K562 (cell line): ENCODE measurements around the gene SERGEF. TPM values are rescaled to one million over a fixed set of nuclear protein-coding genes. Genes with fewer than 3 reads are reported as not detected.

Experiments used
- ATAC-seq: fragments of 200-7000 bp; cut with Tn5 transposase; 3 replicates; pipeline ENCODE4 v1.9.1; 2020; ENCODE audit warnings: moderate library complexity
- BruUV-seq: library from RNA; stranded (reverse); fragments of 400-500 nt; replicated peaks from 2 replicates; lab custom pipeline; 2021; lab: Mats Ljungman, UMichigan
- CTCF ChIA-PET: fragments of 300-600 bp; formaldehyde crosslinking; extraction: SDS; loops from one replicate; lab custom pipeline; 2021; ENCODE audit warnings: low intra/inter-chr PET ratio; lab: Yijun Ruan, JAX
- POLR2A ChIA-PET: fragments of 300-600, 350-650 bp; sonication (Branson Sonifier 250); formaldehyde crosslinking; extraction: SDS; loops from one replicate; lab custom pipeline; 2021; ENCODE audit warnings: antibody characterized with exemption, inconsistent platforms; lab: Yijun Ruan, JAX
- DNase-seq, 4 experiments: peaks; one replicate each; pipeline versions ENCODE4 v3.0.0 to v3.0.0-alpha.2; 2011 to 2018; ENCODE audit warnings: low spot score in 3 of 4, mixed read lengths in 3 of 4; ENCODE audit errors: extremely low read depth in 1 of 4
- FAIRE-seq: peaks from 2 replicates; lab custom pipeline; 2011; peaks lifted over from hg19 to GRCh38; lab: Jason Lieb, UNC
- H2AFZ ChIP-seq: 2 replicates; pipeline ENCODE4 v1.6.0; 2011; ENCODE audit warnings: low read depth, low read length, control low read depth, inconsistent platforms
- H3K27ac ChIP-seq: fragments of 200-600 bp; 3 replicates; pipeline ENCODE4 v1.8.0; 2011; ENCODE audit warnings: low read depth, mild to moderate bottlenecking, control low read depth, inconsistent platforms, low read length, moderate library complexity, mixed read lengths; ENCODE audit errors: extremely low read depth
- H3K27me3 ChIP-seq, 2 experiments: fragments of 300-600 bp in 1 of 2; 2 replicates in 1 of 2; 3 replicates in 1 of 2; pipeline versions ENCODE4 v1.6.0 to v1.8.0; 2011; ENCODE audit warnings: inconsistent platforms in 2 of 2, low read length in 2 of 2, mild to moderate bottlenecking in 1 of 2, mixed read lengths in 1 of 2, moderate library complexity in 1 of 2; ENCODE audit not compliant: control insufficient read depth in 2 of 2, insufficient read depth in 2 of 2
- H3K36me3 ChIP-seq: fragments of 300-600 bp; 3 replicates; pipeline ENCODE4 v1.8.0; 2011; ENCODE audit warnings: mild to moderate bottlenecking, low read length, inconsistent platforms; ENCODE audit not compliant: control insufficient read depth, insufficient read depth
- H3K4me1 ChIP-seq, 2 experiments: fragments of 200-600 bp in 1 of 2; replicated peaks in 1 of 2; 2 replicates in 1 of 2; 3 replicates in 1 of 2; pipeline versions ENCODE4 v1.5.1 to v1.8.0; 2011; ENCODE audit warnings: inconsistent platforms in 2 of 2, low read length in 2 of 2, mild to moderate bottlenecking in 1 of 2, mixed read lengths in 1 of 2, moderate library complexity in 1 of 2; ENCODE audit not compliant: control insufficient read depth in 2 of 2, insufficient read depth in 2 of 2
- H3K4me2 ChIP-seq: 2 replicates; pipeline ENCODE4 v1.6.1; 2011; ENCODE audit warnings: low read length, control low read depth, inconsistent platforms, mixed read lengths; ENCODE audit not compliant: insufficient read depth
- H3K4me3 ChIP-seq: fragments of 200-600 bp; sonication (generic), shearing (Covaris generic); 2 replicates; pipeline ENCODE4 v1.5.1; 2016; ENCODE audit warnings: control low read depth, inconsistent platforms
- H3K79me2 ChIP-seq: fragments of 200-600 bp; 3 replicates; pipeline ENCODE4 v1.8.0; 2011; ENCODE audit warnings: low read length, inconsistent platforms; ENCODE audit not compliant: control insufficient read depth, insufficient read depth
- H3K9ac ChIP-seq, 2 experiments: 2 replicates each; pipeline versions ENCODE4 v1.6.0 to v1.6.1; 2011; ENCODE audit warnings: low read depth in 2 of 2, low read length in 2 of 2, control low read depth in 1 of 2, inconsistent platforms in 1 of 2, mild to moderate bottlenecking in 1 of 2, mixed read lengths in 1 of 2; ENCODE audit not compliant: insufficient read depth in 1 of 2
- H3K9me1 ChIP-seq: one replicate; pipeline ENCODE4 v1.6.0; 2011; ENCODE audit warnings: inconsistent platforms, mild to moderate bottlenecking, low read length, moderate library complexity; ENCODE audit not compliant: control insufficient read depth, insufficient read depth
- H3K9me3 ChIP-seq: replicated peaks from 2 replicates; pipeline ENCODE4 v1.5.1; 2011; ENCODE audit warnings: low read depth, low read length, inconsistent platforms; ENCODE audit not compliant: control insufficient read depth, insufficient read depth
- H4K20me1 ChIP-seq: replicated peaks from 2 replicates; pipeline ENCODE4 v1.6.1; 2011; ENCODE audit warnings: low read length, inconsistent platforms, mixed read lengths; ENCODE audit not compliant: control insufficient read depth, insufficient read depth
- BCOR ChIP-seq: fragments of 450-650 bp; IDR thresholded peaks from 2 replicates; pipeline ENCODE4 v1.6.1; 2016
- KLF10 ChIP-seq: fragments of 250-450 bp; sonication (Bioruptor Pico); IDR thresholded peaks from 2 replicates; pipeline ENCODE4 v1.6.1; 2021; ENCODE audit warnings: matching md5 sums
- ZKSCAN1 ChIP-seq: fragments of 150-350 bp; IDR thresholded peaks from 2 replicates; pipeline ENCODE4 v1.6.1; 2016; ENCODE audit warnings: low read depth, low read length
- ZNF165 ChIP-seq: fragments of 250-450 bp; sonication (Bioruptor Pico); IDR thresholded peaks from 2 replicates; pipeline ENCODE4 v1.4.0; 2020; ENCODE audit warnings: borderline replicate concordance
- WGBS: fragments of 100-300 bp; shearing (Covaris generic); methylation state at CpG from one replicate; pipeline ENCODE4 v1.1.6; 2016; ENCODE audit warnings: low coverage, mixed read lengths; ENCODE audit not compliant: insufficient coverage; ENCODE audit errors: missing lambda C conversion rate; 5-methylcytosine and 5-hydroxymethylcytosine counted together
- in situ Hi-C: fragments of 300-500 bp; cut with MboI; formaldehyde crosslinking; loops from 4 replicates; pipeline ENCODE4 v1.15.0; 2018; ENCODE audit warnings: inconsistent platforms, mixed read lengths
- intact Hi-C: fragments of 100-400 bp; cut with micrococcal nuclease; formaldehyde crosslinking; loops from 2 replicates; pipeline ENCODE4 v1.14.2; 2022
- polyA plus RNA-seq, 8 experiments: library from polyadenylated mRNA; depleted of rRNA in 4 of 8; stranded (reverse) in 5 of 8; unstranded in 3 of 8; fragments of >200 nt; fragmentation: Nextera tagmentation in 2 of 8; fragmentation: Illumina TruSeq in 1 of 8; extraction: Ambion mirVana in 2 of 8; extraction: Trizol in 1 of 8; gene quantifications; 2 replicates each; pipeline versions ENCODE4 v1.2.1 to v1.2.3, GENCODE V29; 2011 to 2014; ENCODE audit warnings: inconsistent platforms in 1 of 8, missing spikeins in 1 of 8
- total RNA-seq, 7 experiments: library from RNA; depleted of rRNA in 6 of 7; stranded (reverse); fragments of >200 nt in 6 of 7; fragmentation: Illumina TruSeq in 2 of 7; extraction: Trizol in 2 of 7; gene quantifications; 2 replicates each; pipeline versions ENCODE4 v1.2.1 to v1.2.3, GENCODE V29; 2011 to 2021; ENCODE audit warnings: low replicate concordance in 1 of 7

The SERGEF gene
- total and polyA plus RNA-seq, 9 of the 15 experiments (the other 6 are each of a cell fraction or from before 2014, with no cell fraction given) = 10.2 to 28.0 (median 19.9) TPM

- Histone ChIP-seq H3K4me2 (no peak overlapping the region), H3K36me3 (no peaks in the 10 kb centered on the region), H3K4me1 (peaks cover 4 to 16% of the 10 kb centered on the region in 2 experiments; a peak in 3 of 5 replicates), H3K4me3 (no peak overlapping the region), H2AFZ (no peak overlapping the region), H4K20me1 (peaks cover 6% of the 10 kb centered on the region; the same call in 1 of the 2 replicates), H3K27ac (no peak overlapping the region), H3K9ac (no peak overlapping the region; a peak in 1 of 4 replicates), H3K79me2 (no peaks in the 10 kb centered on the region), H3K27me3 (peaks cover 10 to 38% of the 10 kb centered on the region in 2 experiments; a peak in 4 of 5 replicates), H3K9me3 (no peaks in the 10 kb centered on the region), H3K9me1 (no peaks in the 10 kb centered on the region)
- intact Hi-C loops (no loop called here), in situ Hi-C loops (loop anchor here (5.0 kb wide), 1 partner anchor 209 kb away; no protein-coding TSS in a partner anchor)
- ATAC-seq (no peak), FAIRE-seq (no peak), DNase-seq (no peak)
- POLR2A ChIA-PET = no interaction called here
- CTCF ChIA-PET = interaction anchor here (0.6 kb wide), 1 partner anchor 96 kb away, joined by 3 read pairs; no protein-coding TSS in a partner anchor
- TF ChIP-seq BCOR = no peak
- TF ChIP-seq ZNF165 (CRISPR knock-in tag) = no peak
- 0% methylated on average over 2 of the region's 2 CpGs for WGBS
- no TSS peak for BruUV-seq
Observed at GRCh38 chr11:17767914-17768313, 244.9 kb downstream of the SERGEF start.

GRCh38 chr11:17767301-17767885 is 245.5 kb downstream of the SERGEF start:
- Histone ChIP-seq H3K9me3 (no peaks in the 10 kb centered on the region), H3K27me3 (peaks cover 4 to 33% of the 10 kb centered on the region in 2 experiments; a peak in 4 of 5 replicates), H3K36me3 (no peaks in the 10 kb centered on the region), H3K27ac (no peak overlapping the region), H3K4me2 (no peak overlapping the region), H3K4me1 (peaks cover 4 to 16% of the 10 kb centered on the region in 2 experiments; a peak in 3 of 5 replicates), H3K4me3 (no peak overlapping the region), H3K9ac (no peak overlapping the region), H2AFZ (no peak overlapping the region), H3K79me2 (no peaks in the 10 kb centered on the region), H3K9me1 (no peaks in the 10 kb centered on the region), H4K20me1 (peaks cover 4% of the 10 kb centered on the region; the same call in 1 of the 2 replicates)
- in situ Hi-C loops = loop anchor here (5.0 kb wide), 1 partner anchor 210 kb away; no protein-coding TSS in a partner anchor
- no TSS peak for BruUV-seq
- POLR2A ChIA-PET = interaction anchor here (0.8 kb wide), 1 partner anchor 24 kb away, joined by 3 read pairs; no protein-coding TSS in a partner anchor
- DNase-seq (no peak), FAIRE-seq (no peak), ATAC-seq (no peak)
- CTCF ChIA-PET = no interaction called here
- intact Hi-C loops = no loop called here
- WGBS = 0% methylated on average over 5 of the region's 7 CpGs
- peak; percentile 89 for TF ChIP-seq ZKSCAN1
- no peak for TF ChIP-seq KLF10 (CRISPR knock-in tag)
